GM12878 (cell line): ENCODE results near the gene CDC6. TPM values are rescaled to one million over a fixed set of nuclear protein-coding genes. Genes with fewer than 3 reads are reported as not detected.

Experiments
- ATAC-seq: fragments of 200-7000 bp; cut with Tn5 transposase; 3 replicates; pipeline ENCODE4 v1.9.1; 2020; ENCODE audit warnings: mild to moderate bottlenecking, moderate library complexity
- BruUV-seq: library from RNA; stranded (reverse); fragments of 400-500 nt; replicated peaks from 2 replicates; lab custom pipeline; 2021; lab: Mats Ljungman, UMichigan
- CTCF ChIA-PET: fragments of 300-600 bp; sonication (Branson Sonifier 250); formaldehyde crosslinking; extraction: SDS; loops from one replicate; lab custom pipeline; 2021; ENCODE audit warnings: inconsistent platforms; lab: Yijun Ruan, JAX
- POLR2A ChIA-PET: fragments of 350-600 bp; formaldehyde crosslinking; extraction: SDS; loops from one replicate; lab custom pipeline; 2021; ENCODE audit warnings: inconsistent platforms; lab: Charles Lee
- RAD21 ChIA-PET: fragments of 300-600 bp; sonication (Branson Sonifier 250); formaldehyde crosslinking; loops from one replicate; lab custom pipeline; 2023; ENCODE audit warnings: antibody characterized with exemption; ENCODE audit not compliant: unreplicated experiment; lab: Charles Lee
- SMC1A ChIA-PET: fragments of 300-600 bp; sonication (Branson Sonifier 250); formaldehyde crosslinking; loops from one replicate; lab custom pipeline; 2023; ENCODE audit not compliant: unreplicated experiment, uncharacterized antibody; lab: Charles Lee
- DNase-seq: peaks from one replicate; pipeline ENCODE4 v3.0.0-alpha.2; 2011; ENCODE audit warnings: low read depth, low spot score
- FAIRE-seq: peaks from 3 replicates; lab custom pipeline; 2011; peaks lifted over from hg19 to GRCh38; lab: Jason Lieb, UNC
- H2AFZ ChIP-seq: 2 replicates; pipeline ENCODE4 v1.6.0; 2011; ENCODE audit warnings: low read depth, low read length, control low read depth; ENCODE audit not compliant: control insufficient read depth
- H3K27ac ChIP-seq: 2 replicates; pipeline ENCODE4 v1.5.1; 2011; ENCODE audit warnings: control low read depth; ENCODE audit not compliant: control insufficient read depth, insufficient read depth
- H3K27me3 ChIP-seq, 2 experiments: replicated peaks in 1 of 2; 2 replicates each; pipeline versions ENCODE4 v1.6.0 to v1.6.1; 2011; ENCODE audit warnings: low read length in 1 of 2; ENCODE audit not compliant: control insufficient read depth in 2 of 2, insufficient read depth in 2 of 2
- H3K36me3 ChIP-seq, 2 experiments: 2 replicates each; pipeline ENCODE4 v1.5.1; 2011; ENCODE audit warnings: low read length in 1 of 2; ENCODE audit not compliant: control insufficient read depth in 2 of 2, insufficient read depth in 2 of 2
- H3K4me1 ChIP-seq: 2 replicates; pipeline ENCODE4 v1.6.1; 2011; ENCODE audit warnings: mild to moderate bottlenecking, low read length, moderate library complexity, mixed read lengths; ENCODE audit not compliant: control insufficient read depth, insufficient read depth
- H3K4me2 ChIP-seq: 2 replicates; pipeline ENCODE4 v1.6.0; 2011; ENCODE audit warnings: control low read depth; ENCODE audit not compliant: control insufficient read depth, insufficient read depth
- H3K4me3 ChIP-seq: fragments of 200-600 bp; sonication (generic); 2 replicates; pipeline ENCODE4 v1.5.1; 2016
- H3K79me2 ChIP-seq: 2 replicates; pipeline ENCODE4 v1.6.0; 2011; ENCODE audit warnings: low read length; ENCODE audit not compliant: control insufficient read depth, insufficient read depth
- H3K9ac ChIP-seq: 2 replicates; pipeline ENCODE4 v1.8.0; 2011; ENCODE audit warnings: low read length, control low read depth, mixed read lengths; ENCODE audit not compliant: control insufficient read depth, insufficient read depth
- H3K9me3 ChIP-seq: replicated peaks from 3 replicates; pipeline ENCODE4 v1.5.1; 2011; ENCODE audit warnings: mild to moderate bottlenecking, low read length; ENCODE audit not compliant: control insufficient read depth, insufficient read depth
- H4K20me1 ChIP-seq: 2 replicates; pipeline ENCODE4 v1.6.0; 2011; ENCODE audit not compliant: control insufficient read depth, insufficient read depth
- BMI1 ChIP-seq: fragments of 450-650 bp; IDR thresholded peaks from 2 replicates; pipeline ENCODE4 v1.6.1; 2016; ENCODE audit warnings: mild to moderate bottlenecking, moderate library complexity, borderline replicate concordance
- FOXM1 ChIP-seq: IDR thresholded peaks from 2 replicates; pipeline ENCODE4 v1.6.1; 2012; ENCODE audit warnings: low read depth, mild to moderate bottlenecking, inconsistent platforms, low read length, moderate library complexity
- IRF4 ChIP-seq: IDR thresholded peaks from 2 replicates; pipeline ENCODE4 v1.6.1; 2011; ENCODE audit warnings: low read depth, low read length
- MEF2A ChIP-seq: IDR thresholded peaks from 2 replicates; pipeline ENCODE4 v1.6.1; 2011; ENCODE audit warnings: low read depth, mild to moderate bottlenecking, low read length, moderate library complexity; ENCODE audit not compliant: insufficient read depth
- NR2C1 ChIP-seq: fragments of 450-650 bp; IDR thresholded peaks from 2 replicates; pipeline ENCODE4 v1.6.1; 2017; ENCODE audit warnings: antibody characterized with exemption, mild to moderate bottlenecking, moderate library complexity
- RAD21 ChIP-seq: IDR thresholded peaks from 2 replicates; pipeline ENCODE4 v1.6.1; 2011; ENCODE audit warnings: mild to moderate bottlenecking, low read depth, low read length, moderate library complexity; ENCODE audit not compliant: insufficient read depth
- SPI1 ChIP-seq: IDR thresholded peaks from 2 replicates; pipeline ENCODE4 v1.6.1; 2011; ENCODE audit warnings: low read depth, mild to moderate bottlenecking, low read length, moderate library complexity, borderline replicate concordance; ENCODE audit not compliant: insufficient read depth
- WGBS: methylation state at CpG from one replicate; pipeline ENCODE4 v1.1.6; 2016; ENCODE audit warnings: low lambda C conversion rate; ENCODE audit not compliant: insufficient replicate concordance, insufficient coverage; ENCODE audit errors: missing lambda C conversion rate; 5-methylcytosine and 5-hydroxymethylcytosine counted together
- in situ Hi-C: fragments of 300-500 bp; cut with MboI; formaldehyde crosslinking; loops from 9 replicates; pipeline ENCODE4 v1.14.3; 2018; ENCODE audit warnings: mixed read lengths
- intact Hi-C: fragments of 100-400 bp; cut with micrococcal nuclease; formaldehyde crosslinking; loops from one replicate; pipeline ENCODE4 v1.14.2; 2022; ENCODE audit not compliant: unreplicated experiment
- polyA plus RNA-seq, 11 experiments: library from polyadenylated mRNA; depleted of rRNA in 4 of 11; unstranded in 6 of 11; stranded (reverse) in 5 of 11; fragments of >200 nt; fragmentation: Nextera tagmentation in 4 of 11; fragmentation: Illumina TruSeq in 1 of 11; extraction: Ambion mirVana in 4 of 11; extraction: Trizol in 1 of 11; gene quantifications; 1 replicate in 1 of 11; 2 replicates in 10 of 11; pipeline versions ENCODE4 v1.2.1 to v1.2.3, GENCODE V29; 2011 to 2016; ENCODE audit warnings: inconsistent platforms in 2 of 11, missing spikeins in 2 of 11, low read depth in 1 of 11
- total RNA-seq, 4 experiments: library from RNA; depleted of rRNA in 3 of 4; stranded (reverse); fragments of >200 nt in 3 of 4; fragmentation: Illumina TruSeq in 1 of 4; extraction: Trizol in 1 of 4; gene quantifications; 2 replicates each; pipeline versions ENCODE4 v1.2.1 to v1.2.3, GENCODE V29; 2013 to 2021

Gene CDC6
- total and polyA plus RNA-seq, 10 of the 15 experiments (the other 5 are each of a cell fraction or from before 2014, with no cell fraction given), result 13.3 to 60.9 (median 47.6) TPM

DNA sequence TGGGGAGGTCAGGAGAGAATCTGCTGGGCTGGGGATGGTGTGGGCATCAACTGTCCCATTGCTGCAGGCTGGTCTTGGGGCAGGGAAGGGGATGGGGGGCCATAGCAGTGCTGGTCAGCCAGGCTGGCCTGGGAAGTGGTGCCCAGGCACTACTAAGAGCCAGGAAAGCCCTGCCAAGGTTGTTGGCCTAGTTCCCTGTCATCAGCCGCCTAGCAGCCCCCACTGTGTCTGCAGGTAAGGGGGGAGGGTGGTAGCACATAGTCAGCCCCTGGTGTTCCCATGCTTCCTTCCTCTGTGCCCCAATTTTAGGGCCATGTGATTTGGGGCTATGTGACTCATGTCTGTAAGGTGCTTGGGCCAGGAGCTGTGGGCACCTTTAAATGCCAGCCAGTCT, 59.1 kb downstream of the CDC6 start:
- ATAC-seq (no peak), DNase-seq (no peak)
- no peaks in the 10 kb centered on the region for H3K9me3 ChIP-seq
- in situ Hi-C loops, result no loop called here
- peaks cover 6 to 31% of the 10 kb centered on the region in 2 experiments for H3K36me3 ChIP-seq
- H4K20me1 ChIP-seq, result no peaks in the 10 kb centered on the region
- no peak overlapping the region for H3K9ac ChIP-seq
- no peak overlapping the region for H2AFZ ChIP-seq
- peaks cover 45% of the 10 kb centered on the region for H3K79me2 ChIP-seq
- H3K27me3 ChIP-seq, result no peaks in the 10 kb centered on the region
- TF ChIP-seq SPI1, result no peak
- TF ChIP-seq NR2C1, result no peak
- TF ChIP-seq FOXM1, result no peak
- TF ChIP-seq, all 136 proteins: peak for 0
- ChIA-PET CTCF (interaction anchor here (1.5 to 3.6 kb wide), 2 partner anchors 7 to 12 kb away, joined by 3 to 16 read pairs; no protein-coding TSS in a partner anchor), SMC1A (interaction anchor here (1.0 kb wide), 1 partner anchor 36 kb away, joined by 4 read pairs; no protein-coding TSS in a partner anchor), POLR2A (no interaction called here), RAD21 (no interaction called here)
- 60% methylated on average over 1 of the region's 1 CpG for WGBS
- no peak overlapping the region for H3K4me2 ChIP-seq
- intact Hi-C loops, result no loop called here
- no peak overlapping the region for H3K27ac ChIP-seq
- H3K4me1 ChIP-seq, result peaks cover 36% of the 10 kb centered on the region
- BruUV-seq, result no TSS peak
- no peak overlapping the region for H3K4me3 ChIP-seq
- FAIRE-seq, result no peak

DNA sequence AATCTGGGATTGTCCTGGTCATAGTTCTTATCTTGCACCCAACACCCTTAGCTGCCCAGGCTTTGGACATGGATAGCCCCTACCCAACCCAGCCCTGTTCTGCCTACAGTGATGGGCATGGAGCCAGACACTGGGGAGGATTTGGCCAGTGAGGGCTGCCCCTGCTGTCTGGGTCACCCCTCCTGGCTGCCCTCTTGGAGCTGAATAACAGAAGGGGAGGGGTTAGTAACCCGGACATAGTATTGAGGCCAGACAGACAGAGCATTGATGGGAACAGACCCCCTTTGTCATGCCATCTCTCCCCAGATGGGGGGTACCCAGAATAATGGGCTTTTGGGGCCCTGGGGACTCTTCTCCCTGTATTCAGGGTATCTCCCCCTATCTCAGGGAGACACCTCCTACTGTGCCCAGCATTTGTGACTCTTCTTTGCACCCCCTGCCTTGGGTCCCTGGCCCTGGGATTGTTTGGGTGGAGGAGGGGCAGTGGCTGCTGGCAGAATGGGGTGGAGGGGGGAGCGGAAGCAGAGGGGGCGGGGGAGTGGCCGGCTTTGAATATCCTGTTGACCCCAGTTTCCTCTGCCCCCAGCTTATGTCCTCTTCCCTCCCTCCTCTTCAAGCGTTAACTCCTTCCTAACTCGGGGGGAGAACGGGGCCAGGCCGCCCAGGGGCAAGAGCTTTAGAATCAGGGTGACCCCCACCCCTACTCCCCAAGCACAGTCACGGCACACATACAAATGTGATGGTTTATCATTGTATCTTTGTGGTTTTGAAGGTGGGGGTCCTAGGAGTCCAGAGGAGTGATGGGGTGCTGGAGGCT, 59.8 kb downstream of the CDC6 start:
- ChIA-PET SMC1A (interaction anchor here (0.7 to 1.3 kb wide), 3 partner anchors 37 to 45 kb away, joined by 3 to 4 read pairs (median 3); no protein-coding TSS in a partner anchor), RAD21 (no interaction called here), CTCF (interaction anchor here (1.1 kb wide), 1 partner anchor 46 kb away, joined by 3 read pairs; no protein-coding TSS in a partner anchor)
- Histone ChIP-seq H3K36me3 (peaks cover 10 to 38% of the 10 kb centered on the region in 2 experiments), H3K9ac (no peak overlapping the region), H3K4me2 (0 out of 2 replicates have a peak overlapping the region, but pooled peaks have one; percentile 3), H3K9me3 (no peaks in the 10 kb centered on the region)
- FAIRE-seq, result no peak
- TF ChIP-seq BMI1, result no peak
- no peak for TF ChIP-seq RAD21
- TF ChIP-seq IRF4, result no peak
- no peak for TF ChIP-seq MEF2A
- TF ChIP-seq, all 136 proteins: peak for 0
- Histone ChIP-seq H3K4me1 (peaks cover 39% of the 10 kb centered on the region), H3K27ac (no peak overlapping the region), H3K79me2 (peaks cover 40% of the 10 kb centered on the region), H3K4me3 (no peak overlapping the region), H2AFZ (no peak overlapping the region), H4K20me1 (no peaks in the 10 kb centered on the region), H3K27me3 (no peaks in the 10 kb centered on the region)
- POLR2A ChIA-PET, result no interaction called here
- BruUV-seq, result no TSS peak
- in situ Hi-C loops (no loop called here), intact Hi-C loops (no loop called here)
- DNase-seq (no peak), ATAC-seq (no peak)
- whole genome bisulfite sequencing, result 67% methylated on average over 8 of the region's 9 CpGs
